SU-DHL-6 (cell line): Measurements from ENCODE around the gene WSCD1.

Experiments used
- H2AFZ ChIP-seq: fragments of 200-600 bp; sonication (generic); 2 replicates; pipeline ENCODE4 v1.6.1; 2014; ENCODE audit warnings: low read depth, mild to moderate bottlenecking, moderate library complexity, mixed read lengths, antibody characterized with exemption, low read length; ENCODE audit not compliant: severe bottlenecking
- H3F3A ChIP-seq: fragments of 200-600 bp; shearing (Covaris generic); 2 replicates; pipeline ENCODE4 v1.6.0; 2016; ENCODE audit warnings: antibody characterized with exemption, mild to moderate bottlenecking; ENCODE audit not compliant: insufficient read depth
- H3K27ac ChIP-seq: fragments of 200-600 bp; sonication (generic); 2 replicates; pipeline ENCODE4 v1.5.1; 2016; ENCODE audit warnings: low read depth, mild to moderate bottlenecking, low read length, moderate library complexity, mixed read lengths
- H3K27me3 ChIP-seq: fragments of 200-600 bp; sonication (generic), shearing (Covaris generic); 2 replicates; pipeline ENCODE4 v1.6.0; 2014; ENCODE audit warnings: mild to moderate bottlenecking, low read length
- H3K36me3 ChIP-seq: fragments of 200-600 bp; sonication (generic); 2 replicates; pipeline ENCODE4 v1.6.1; 2014; ENCODE audit warnings: mild to moderate bottlenecking, low read length, mixed read lengths
- H3K4me2 ChIP-seq: fragments of 300-600, 200-600 bp; shearing (Covaris generic), sonication (generic); 2 replicates; pipeline ENCODE4 v1.6.0; 2014; ENCODE audit warnings: low read length, low read depth, mild to moderate bottlenecking; ENCODE audit not compliant: poor library complexity, severe bottlenecking
- H3K4me3 ChIP-seq: fragments of 200-600 bp; sonication (generic); 2 replicates; pipeline ENCODE4 v1.5.1; 2014; ENCODE audit warnings: antibody characterized with exemption, low read length, mild to moderate bottlenecking, mixed read lengths; ENCODE audit not compliant: insufficient read depth, poor library complexity, severe bottlenecking
- H3K79me2 ChIP-seq: fragments of 200-600 bp; sonication (generic); 2 replicates; pipeline ENCODE4 v1.6.1; 2014; ENCODE audit warnings: mild to moderate bottlenecking, low read length, moderate library complexity; ENCODE audit not compliant: insufficient read depth
- H3K9ac ChIP-seq: fragments of 200-600 bp; sonication (generic); 2 replicates; pipeline ENCODE4 v1.7.0; 2014; ENCODE audit warnings: mild to moderate bottlenecking, low read length
- H3K9me2 ChIP-seq: fragments of 200-600 bp; sonication (generic); replicated peaks from 2 replicates; pipeline ENCODE4 v1.6.1; 2014; ENCODE audit warnings: low read length; ENCODE audit not compliant: insufficient read depth
- H3K9me3 ChIP-seq: fragments of 200-600 bp; sonication (generic); 2 replicates; pipeline ENCODE4 v1.6.1; 2014; ENCODE audit warnings: low read length, mixed read lengths; ENCODE audit not compliant: insufficient read depth
- H4K20me1 ChIP-seq: fragments of 200-600 bp; sonication (generic); 2 replicates; pipeline ENCODE4 v1.6.1; 2014; ENCODE audit warnings: low read depth, mild to moderate bottlenecking, antibody characterized with exemption, low read length, moderate library complexity, mixed read lengths
- EZH2phosphoT487 ChIP-seq: fragments of 200-600 bp; sonication (generic), shearing (Covaris generic); conservative IDR thresholded peaks from 2 replicates; pipeline ENCODE4 v1.6.1; 2018; ENCODE audit warnings: mild to moderate bottlenecking, antibody characterized with exemption, low read length, moderate library complexity, mixed read lengths
- TF ChIP-seq, protein P1 (sequence below): fragments of 200-600 bp; sonication (generic); IDR thresholded peaks from one replicate; pipeline ENCODE4 v1.5.1; 2017; ENCODE audit warnings: antibody characterized with exemption, mild to moderate bottlenecking, low read length, moderate library complexity; ENCODE audit not compliant: insufficient read depth, poor library complexity, severe bottlenecking

WSCD1 gene

DNA sequence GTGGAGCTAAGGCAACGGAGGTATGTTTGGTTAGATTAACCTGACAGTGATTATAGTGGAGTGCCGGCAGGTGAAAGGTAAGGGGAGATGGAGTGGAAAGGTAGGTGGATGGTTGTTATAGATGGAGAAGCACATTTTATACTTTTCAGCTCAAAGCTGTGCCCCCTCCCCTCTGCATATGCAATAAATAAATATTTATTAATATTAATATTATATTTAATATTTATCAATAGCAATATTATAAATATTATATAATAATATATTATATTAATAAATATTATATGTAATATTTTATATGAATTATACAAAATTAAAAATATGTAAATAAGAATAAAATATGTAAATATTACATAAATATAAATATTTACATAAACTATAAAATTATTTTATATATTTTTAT is 70.0 kb downstream of the WSCD1 start:
- no peaks in the 10 kb centered on the region for H3K9me2 ChIP-seq

DNA sequence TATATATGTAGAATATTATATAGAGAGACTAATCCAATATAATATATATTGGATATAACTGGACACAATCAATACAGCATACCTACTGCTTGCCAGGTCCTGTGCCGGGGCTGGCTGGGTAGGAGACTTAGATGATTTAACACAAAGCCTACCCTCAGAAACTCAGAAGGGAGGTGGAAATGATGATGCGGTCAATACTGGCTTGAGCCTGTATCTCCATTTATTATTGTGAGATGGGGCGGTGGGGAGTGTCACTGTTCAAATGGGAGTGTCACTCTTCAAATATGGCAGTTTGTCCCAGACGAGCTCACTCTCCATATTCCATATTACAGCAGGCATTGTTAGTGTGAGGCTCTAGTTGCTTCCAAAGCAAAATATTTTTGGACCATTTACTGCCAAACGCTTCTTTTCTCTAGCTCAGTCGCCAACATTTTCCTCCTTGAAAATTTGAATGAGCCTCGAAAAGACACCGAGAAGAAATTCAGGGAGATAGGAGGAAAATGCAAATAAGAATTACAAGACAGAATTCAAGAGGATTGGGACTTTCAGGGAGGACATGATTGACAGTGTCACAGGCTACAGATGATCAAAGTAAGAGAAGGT is 70.7 kb downstream of the WSCD1 start:
- H3K9me2 ChIP-seq = no peaks in the 10 kb centered on the region

More for the DNA sequence above, 70.0 kb downstream of the WSCD1 start:
- H3K27ac ChIP-seq = no peak overlapping the region
- no peak overlapping the region for H2AFZ ChIP-seq
- no peaks in the 10 kb centered on the region for H3K79me2 ChIP-seq
- no peak overlapping the region for H3K4me2 ChIP-seq
- no peaks in the 10 kb centered on the region for H3F3A ChIP-seq
- H3K27me3 ChIP-seq = no peaks in the 10 kb centered on the region
- H3K9ac ChIP-seq = no peak overlapping the region
- H3K36me3 ChIP-seq = no peaks in the 10 kb centered on the region
- TF ChIP-seq, protein P1, sequence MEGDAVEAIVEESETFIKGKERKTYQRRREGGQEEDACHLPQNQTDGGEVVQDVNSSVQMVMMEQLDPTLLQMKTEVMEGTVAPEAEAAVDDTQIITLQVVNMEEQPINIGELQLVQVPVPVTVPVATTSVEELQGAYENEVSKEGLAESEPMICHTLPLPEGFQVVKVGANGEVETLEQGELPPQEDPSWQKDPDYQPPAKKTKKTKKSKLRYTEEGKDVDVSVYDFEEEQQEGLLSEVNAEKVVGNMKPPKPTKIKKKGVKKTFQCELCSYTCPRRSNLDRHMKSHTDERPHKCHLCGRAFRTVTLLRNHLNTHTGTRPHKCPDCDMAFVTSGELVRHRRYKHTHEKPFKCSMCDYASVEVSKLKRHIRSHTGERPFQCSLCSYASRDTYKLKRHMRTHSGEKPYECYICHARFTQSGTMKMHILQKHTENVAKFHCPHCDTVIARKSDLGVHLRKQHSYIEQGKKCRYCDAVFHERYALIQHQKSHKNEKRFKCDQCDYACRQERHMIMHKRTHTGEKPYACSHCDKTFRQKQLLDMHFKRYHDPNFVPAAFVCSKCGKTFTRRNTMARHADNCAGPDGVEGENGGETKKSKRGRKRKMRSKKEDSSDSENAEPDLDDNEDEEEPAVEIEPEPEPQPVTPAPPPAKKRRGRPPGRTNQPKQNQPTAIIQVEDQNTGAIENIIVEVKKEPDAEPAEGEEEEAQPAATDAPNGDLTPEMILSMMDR = no peak
- TF ChIP-seq EZH2phosphoT487 = no peak
- no peaks in the 10 kb centered on the region for H4K20me1 ChIP-seq
- no peaks in the 10 kb centered on the region for H3K9me3 ChIP-seq
- H3K4me3 ChIP-seq = no peak overlapping the region

DNA sequence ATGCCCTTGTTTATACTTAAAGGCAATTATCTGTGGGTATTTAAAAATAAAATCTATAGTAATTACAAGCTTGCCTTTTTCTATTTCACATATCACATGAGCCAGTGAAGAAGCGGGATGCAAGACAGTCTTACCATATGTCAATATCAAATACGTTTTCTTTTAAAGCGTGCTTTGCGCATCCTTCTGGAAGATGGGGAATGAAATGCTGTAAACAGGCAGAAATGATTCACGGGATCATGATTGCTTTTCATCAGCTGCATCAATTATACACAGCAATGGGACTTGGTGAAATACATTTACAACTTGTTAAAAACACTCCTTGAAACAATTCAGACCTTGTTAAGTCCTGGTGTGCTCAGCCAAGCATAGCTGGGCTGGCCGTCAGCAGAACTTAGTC is 72.5 kb downstream of the WSCD1 start:
- Histone ChIP-seq H3K9me3 (no peaks in the 10 kb centered on the region), H3F3A (no peaks in the 10 kb centered on the region), H3K27ac (no peak overlapping the region), H3K36me3 (no peaks in the 10 kb centered on the region), H3K27me3 (no peaks in the 10 kb centered on the region), H3K4me2 (no peak overlapping the region), H3K4me3 (no peak overlapping the region), H3K9ac (no peak overlapping the region), H4K20me1 (no peaks in the 10 kb centered on the region), H3K9me2 (no peaks in the 10 kb centered on the region), H3K79me2 (no peaks in the 10 kb centered on the region), H2AFZ (no peak overlapping the region)
- TF ChIP-seq, protein P1 = no peak
- no peak for TF ChIP-seq EZH2phosphoT487

More for the DNA sequence above, 70.7 kb downstream of the WSCD1 start:
- Histone ChIP-seq H3K4me3 (no peak overlapping the region), H3K79me2 (no peaks in the 10 kb centered on the region), H3K4me2 (no peak overlapping the region), H2AFZ (no peak overlapping the region), H3F3A (no peaks in the 10 kb centered on the region), H4K20me1 (no peaks in the 10 kb centered on the region), H3K36me3 (no peaks in the 10 kb centered on the region), H3K27ac (no peak overlapping the region), H3K9me3 (no peaks in the 10 kb centered on the region), H3K27me3 (no peaks in the 10 kb centered on the region), H3K9ac (no peak overlapping the region)
- TF ChIP-seq, protein P1 = no peak
- TF ChIP-seq EZH2phosphoT487 = no peak
